Measurements from ENCODE around the gene EPHA2.
"Not testable (repeated sequence)": the region's sequence is repeated elsewhere in the genome, so short reads cannot be mapped to it uniquely, and the experiment has no call there.

EPHA2 gene

DNA sequence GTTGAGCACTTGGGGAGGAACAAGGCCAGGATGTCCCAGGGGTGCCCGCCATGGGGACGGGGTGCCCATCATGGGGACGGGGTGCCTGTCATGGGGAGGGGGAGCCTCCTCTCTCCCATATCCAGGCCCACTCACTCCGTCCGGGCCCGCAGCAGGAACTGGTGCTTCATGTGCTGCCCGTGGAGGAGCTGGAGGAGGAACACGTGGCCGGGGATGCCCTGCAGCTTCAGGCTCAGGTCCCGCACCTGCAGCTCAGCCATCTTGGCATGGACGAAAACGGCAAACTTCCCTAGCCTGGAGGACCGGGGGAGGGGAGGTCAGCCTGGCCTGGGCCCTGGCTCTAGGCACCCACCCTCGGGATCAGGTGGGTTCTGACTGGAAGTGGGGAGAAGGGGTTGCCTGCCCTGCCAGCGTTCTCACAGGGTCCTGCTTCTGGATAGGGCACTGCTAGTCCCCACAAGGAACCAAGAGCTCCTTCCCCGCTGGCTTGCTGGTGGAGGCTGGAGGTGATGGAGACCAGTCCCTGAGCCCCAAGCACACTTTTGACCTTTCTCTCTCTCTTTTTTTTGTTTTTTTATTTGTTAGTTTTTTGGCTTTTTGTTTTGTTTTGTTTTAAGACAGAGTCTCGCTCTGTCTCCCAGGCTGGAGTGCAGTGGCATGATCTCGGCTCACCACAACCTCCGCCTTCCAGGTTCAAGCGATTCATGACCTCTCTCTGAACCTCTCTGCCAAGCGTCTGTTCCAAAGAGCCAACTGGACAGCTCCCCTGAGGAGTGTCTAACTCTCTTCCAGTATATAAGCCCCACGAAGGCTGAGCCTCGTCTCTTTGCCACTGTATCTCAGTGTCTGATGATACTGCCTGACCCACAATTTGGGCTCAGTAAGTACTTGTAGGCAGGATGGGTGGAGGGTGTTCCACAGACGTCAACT, 46.7 kb upstream of the EPHA2 start:
- ChIA-PET POLR2A (no interaction called here), CTCF (interaction anchor here (2.2 to 10.2 kb wide), 5 partner anchors 13 to 160 kb away, joined by 7 to 132 read pairs (median 18); partner anchors contain the start of gene FAM131C)
- no peak overlapping the region for H3K4me3 ChIP-seq (ENCODE audit: low read depth, low read length)
- DNase-seq (ENCODE audit: low read depth, low spot score) = no peak
- TF ChIP-seq, protein P1, sequence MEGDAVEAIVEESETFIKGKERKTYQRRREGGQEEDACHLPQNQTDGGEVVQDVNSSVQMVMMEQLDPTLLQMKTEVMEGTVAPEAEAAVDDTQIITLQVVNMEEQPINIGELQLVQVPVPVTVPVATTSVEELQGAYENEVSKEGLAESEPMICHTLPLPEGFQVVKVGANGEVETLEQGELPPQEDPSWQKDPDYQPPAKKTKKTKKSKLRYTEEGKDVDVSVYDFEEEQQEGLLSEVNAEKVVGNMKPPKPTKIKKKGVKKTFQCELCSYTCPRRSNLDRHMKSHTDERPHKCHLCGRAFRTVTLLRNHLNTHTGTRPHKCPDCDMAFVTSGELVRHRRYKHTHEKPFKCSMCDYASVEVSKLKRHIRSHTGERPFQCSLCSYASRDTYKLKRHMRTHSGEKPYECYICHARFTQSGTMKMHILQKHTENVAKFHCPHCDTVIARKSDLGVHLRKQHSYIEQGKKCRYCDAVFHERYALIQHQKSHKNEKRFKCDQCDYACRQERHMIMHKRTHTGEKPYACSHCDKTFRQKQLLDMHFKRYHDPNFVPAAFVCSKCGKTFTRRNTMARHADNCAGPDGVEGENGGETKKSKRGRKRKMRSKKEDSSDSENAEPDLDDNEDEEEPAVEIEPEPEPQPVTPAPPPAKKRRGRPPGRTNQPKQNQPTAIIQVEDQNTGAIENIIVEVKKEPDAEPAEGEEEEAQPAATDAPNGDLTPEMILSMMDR (IDR thresholded peaks at IDR 0.05; ENCODE audit: insufficient read depth, low read length, missing control alignments) = no peak

DNA sequence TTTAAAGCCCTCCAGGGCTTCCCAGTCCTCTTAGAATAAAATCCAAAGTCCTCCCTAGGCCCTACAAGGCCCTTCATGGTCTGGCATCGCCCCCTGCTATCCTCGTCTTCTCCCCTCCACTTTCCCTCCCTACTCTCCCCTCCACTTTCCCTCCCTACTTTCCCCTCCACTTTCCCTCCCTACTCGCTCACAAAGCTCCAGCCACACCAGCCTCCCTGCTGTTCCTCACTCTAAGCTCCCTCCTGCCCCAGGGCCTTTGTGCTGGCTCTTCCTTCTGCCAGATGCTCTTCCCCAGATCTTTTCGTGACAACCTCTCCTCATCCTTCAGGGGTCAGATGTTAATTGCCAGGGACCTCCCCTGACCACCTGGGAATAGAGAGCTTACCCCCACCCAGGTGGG, 43.8 kb upstream of the EPHA2 start:
- H3K4me3 ChIP-seq (ENCODE audit: low read depth, low read length) = no peak overlapping the region
- ChIA-PET POLR2A (no interaction called here), CTCF (interaction anchor here (0.6 to 10.2 kb wide), 6 partner anchors 10 to 221 kb away, joined by 3 to 132 read pairs (median 8); no protein-coding TSS in a partner anchor)
- TF ChIP-seq, protein P1 (IDR thresholded peaks at IDR 0.05; ENCODE audit: insufficient read depth, low read length, missing control alignments) = no peak
- DNase-seq (ENCODE audit: low read depth, low spot score) = no peak

DNA sequence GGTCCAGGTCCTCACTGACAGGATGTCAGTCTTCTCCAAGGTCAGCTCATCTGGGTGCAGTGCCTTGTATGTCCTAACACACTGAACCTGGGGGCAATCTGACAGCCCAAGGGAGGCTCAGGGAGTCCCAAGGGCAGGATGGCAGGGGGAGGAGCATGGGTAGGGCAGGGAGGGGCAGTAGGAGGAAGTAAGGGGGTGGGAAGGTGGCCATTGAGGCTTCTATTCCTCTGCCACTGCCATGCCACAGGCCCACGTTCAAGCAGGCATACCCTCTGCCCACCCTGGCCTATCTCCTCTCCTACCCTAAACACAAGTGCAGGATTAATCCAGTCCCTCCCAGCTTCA, 43.3 kb upstream of the EPHA2 start:
- DNase-seq (ENCODE audit: low read depth, low spot score) = no peak
- TF ChIP-seq, protein P1 (IDR thresholded peaks at IDR 0.05; ENCODE audit: insufficient read depth, low read length, missing control alignments) = no peak
- no peak overlapping the region for H3K4me3 ChIP-seq (ENCODE audit: low read depth, low read length)
- ChIA-PET CTCF (interaction anchor here (1.9 to 10.2 kb wide), 4 partner anchors 9 to 126 kb away, joined by 8 to 132 read pairs (median 40); no protein-coding TSS in a partner anchor), POLR2A (interaction anchor here (0.6 kb wide), 1 partner anchor 59 kb away, joined by 3 read pairs; no protein-coding TSS in a partner anchor)

DNA sequence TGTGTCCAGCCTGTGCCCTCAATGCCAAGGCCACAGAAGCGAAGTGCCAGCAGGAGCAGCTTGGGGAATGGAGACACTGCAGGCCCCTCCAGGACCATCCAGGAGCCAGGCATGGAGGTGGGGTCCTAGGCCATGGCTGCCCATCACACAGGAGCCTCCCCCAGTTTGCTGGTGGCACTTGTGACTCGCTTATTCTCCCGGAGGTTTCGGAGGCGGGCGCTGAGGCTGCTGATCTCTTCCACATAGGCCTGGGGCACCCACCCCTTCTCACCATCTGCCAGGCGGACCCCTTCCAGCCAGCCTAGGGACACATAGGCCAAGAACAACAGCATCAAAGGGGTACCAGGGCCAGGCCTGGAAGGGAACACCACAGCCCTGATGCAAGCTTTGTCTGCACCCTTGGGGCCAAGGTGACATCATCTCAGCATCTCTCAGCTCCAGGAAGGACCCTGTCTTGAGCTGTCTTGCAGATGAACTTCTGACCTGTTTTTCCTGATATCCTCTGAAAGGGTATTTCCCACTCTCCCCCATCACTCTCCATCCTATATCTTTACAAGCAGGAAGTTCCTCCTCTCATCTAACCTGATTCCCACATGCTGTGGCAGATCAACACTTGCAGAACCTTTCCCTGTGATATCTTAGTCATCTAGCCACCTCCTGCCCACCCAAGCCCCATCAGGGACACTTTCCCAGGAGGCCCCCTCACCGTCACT, 42.7 kb upstream of the EPHA2 start:
- DNase-seq (ENCODE audit: low read depth, low spot score) = no peak
- TF ChIP-seq, protein P1 (IDR thresholded peaks at IDR 0.05; ENCODE audit: insufficient read depth, low read length, missing control alignments) = no peak
- H3K4me3 ChIP-seq (ENCODE audit: low read depth, low read length) = no peak overlapping the region
- ChIA-PET POLR2A (interaction anchor here (0.6 kb wide), 1 partner anchor 60 kb away, joined by 3 read pairs; no protein-coding TSS in a partner anchor), CTCF (interaction anchor here (1.1 to 10.2 kb wide), 6 partner anchors 9 to 126 kb away, joined by 4 to 132 read pairs (median 8); no protein-coding TSS in a partner anchor)

DNA sequence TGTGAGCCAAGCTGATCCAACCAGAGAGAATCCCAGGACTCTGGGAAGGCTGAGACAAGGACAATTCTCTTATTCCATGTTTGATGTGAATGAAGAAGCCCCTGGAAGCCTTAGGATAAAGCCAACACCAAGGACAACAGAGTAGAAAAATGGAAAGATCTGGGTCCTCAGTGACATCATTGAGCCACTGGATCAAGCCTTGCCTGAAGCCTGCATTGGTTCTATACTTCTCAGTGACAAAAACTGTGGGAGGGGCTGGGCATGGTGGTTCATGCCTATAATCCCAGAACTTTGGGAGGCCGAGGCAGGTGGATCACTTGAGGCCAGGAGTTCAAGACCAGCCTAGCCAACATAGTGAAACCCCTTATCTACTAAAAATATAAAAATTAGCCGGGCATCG, 41.0 kb upstream of the EPHA2 start:
- no peak for DNase-seq (ENCODE audit: low read depth, low spot score)
- CTCF ChIA-PET = interaction anchor here (0.9 to 10.2 kb wide), 3 partner anchors 8 to 123 kb away, joined by 3 to 132 read pairs (median 4); partner anchors contain the start of gene FAM131C
- no peak overlapping the region for H3K4me3 ChIP-seq (ENCODE audit: low read depth, low read length)
- POLR2A ChIA-PET = no interaction called here
- TF ChIP-seq, protein P1 (IDR thresholded peaks at IDR 0.05; ENCODE audit: insufficient read depth, low read length, missing control alignments) = no peak

DNA sequence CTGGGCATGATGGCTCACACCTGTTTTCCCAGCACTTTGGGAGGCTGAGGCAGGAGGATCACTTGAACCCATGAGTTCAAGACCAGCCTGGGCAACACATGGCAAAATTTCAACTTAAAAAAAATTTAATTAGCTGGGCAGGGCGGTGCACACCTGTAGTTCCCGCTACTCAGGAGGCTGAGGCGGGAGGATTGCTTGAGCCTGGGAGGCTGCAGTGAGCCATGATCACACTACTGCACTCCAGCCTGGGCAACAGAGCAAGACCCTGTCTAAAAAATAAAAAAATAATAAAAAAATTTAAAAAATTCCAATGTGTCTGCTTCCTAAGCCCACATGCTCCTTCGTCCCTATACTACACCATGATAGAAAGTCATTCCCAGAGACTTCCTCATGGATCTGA, 40.3 kb upstream of the EPHA2 start:
- DNase-seq (ENCODE audit: low read depth, low spot score); POLR2A ChIA-PET; H3K4me3 ChIP-seq (ENCODE audit: low read depth, low read length): not testable (repeated sequence)
- CTCF ChIA-PET = interaction anchor here (0.9 to 10.2 kb wide), 4 partner anchors 9 to 122 kb away, joined by 3 to 132 read pairs (median 3); partner anchors contain the start of gene FAM131C

All from AG04449 (cell line).